H1 (cell line): ENCODE results near the gene ESPNL.

Experiments
- CTCF ChIP-seq, 3 experiments: IDR thresholded peaks; 1 replicate in 2 of 3; 2 replicates in 1 of 3; pipeline versions ENCODE4 v1.5.1 to v1.6.1; 2011; ENCODE audit warnings: low read length in 3 of 3, mild to moderate bottlenecking in 3 of 3, inconsistent platforms in 2 of 3, low read depth in 1 of 3, moderate library complexity in 1 of 3; ENCODE audit not compliant: insufficient read depth in 1 of 3; ENCODE audit errors: control extremely low read depth in 1 of 3
- EGR1 ChIP-seq: IDR thresholded peaks from 2 replicates; pipeline ENCODE4 v1.6.1; 2011; ENCODE audit warnings: low read depth, low read length, borderline replicate concordance
- GABPA ChIP-seq: IDR thresholded peaks from 2 replicates; pipeline ENCODE4 v1.6.1; 2011; ENCODE audit warnings: mild to moderate bottlenecking, low read length, moderate library complexity, borderline replicate concordance; ENCODE audit not compliant: insufficient read depth
- POLR2AphosphoS5 ChIP-seq: IDR thresholded peaks from 2 replicates; pipeline ENCODE4 v1.6.1; 2011; ENCODE audit warnings: low read depth, low read length
- RAD21 ChIP-seq, 2 experiments: IDR thresholded peaks in 1 of 2; conservative IDR thresholded peaks in 1 of 2; 2 replicates each; pipeline ENCODE4 v1.6.1; 2011; ENCODE audit warnings: low read depth in 2 of 2, low read length in 2 of 2, improper control_type of control experiment in 1 of 2, inconsistent platforms in 1 of 2, mild to moderate bottlenecking in 1 of 2, moderate library complexity in 1 of 2
- TF ChIP-seq, protein P1 (sequence below): IDR thresholded peaks from 2 replicates; pipeline ENCODE4 v1.6.1; 2011; ENCODE audit warnings: low read depth, mild to moderate bottlenecking, low read length; ENCODE audit not compliant: insufficient read depth

- TF ChIP-seq CTCF (IDR thresholded peaks at IDR 0.05; ENCODE audit: control extremely low read depth in 1 of 3, insufficient read depth in 1 of 3, low read depth in 1 of 3, low read length in 3 of 3), result no peak
- TF ChIP-seq EGR1, result no peak
- TF ChIP-seq GABPA, result no peak
- no peak for TF ChIP-seq POLR2AphosphoS5
- TF ChIP-seq RAD21 (IDR thresholded peaks at IDR 0.05 in 1 of 2, conservative IDR thresholded peaks at IDR 0.05 in 1 of 2; ENCODE audit: low read depth in 2 of 2, low read length in 2 of 2), result no peak
- TF ChIP-seq, protein P1, sequence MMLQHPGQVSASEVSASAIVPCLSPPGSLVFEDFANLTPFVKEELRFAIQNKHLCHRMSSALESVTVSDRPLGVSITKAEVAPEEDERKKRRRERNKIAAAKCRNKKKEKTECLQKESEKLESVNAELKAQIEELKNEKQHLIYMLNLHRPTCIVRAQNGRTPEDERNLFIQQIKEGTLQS, result no peak
These were observed 43.3 kb downstream of the ESPNL start for GRCh38 chr2:238143239-238143951.
